ENCODE data around the gene CYP2U1.
"Not testable (repeated sequence)": the region's sequence is repeated elsewhere in the genome, so short reads cannot be mapped to it uniquely, and the experiment has no call there.

Gene CYP2U1

DNA sequence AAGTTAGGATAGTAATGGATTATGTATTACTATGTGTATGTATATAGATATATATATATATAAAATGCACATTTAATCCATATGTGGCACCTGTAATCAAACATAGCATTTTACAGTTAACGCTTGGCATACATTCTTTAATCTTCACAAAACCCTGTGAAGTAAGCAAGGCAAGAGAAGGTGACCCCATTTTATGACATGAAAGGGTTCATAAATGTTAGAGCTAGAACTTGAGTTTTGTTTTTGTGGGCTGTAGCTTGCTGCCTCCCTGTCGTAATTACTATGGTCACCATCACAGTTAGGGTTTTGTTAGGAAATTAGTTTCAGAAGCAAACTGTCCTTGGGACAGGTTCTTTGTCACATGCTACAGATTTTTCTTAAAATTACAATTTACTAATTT is 13.8 kb upstream of the CYP2U1 start:
- no peak for DNase-seq (ENCODE audit: low read depth)

- DNase-seq (ENCODE audit: low read depth): no peak
Observed at GRCh38 chr4:107922486-107923473, 8.6 kb upstream of the CYP2U1 start.

DNA sequence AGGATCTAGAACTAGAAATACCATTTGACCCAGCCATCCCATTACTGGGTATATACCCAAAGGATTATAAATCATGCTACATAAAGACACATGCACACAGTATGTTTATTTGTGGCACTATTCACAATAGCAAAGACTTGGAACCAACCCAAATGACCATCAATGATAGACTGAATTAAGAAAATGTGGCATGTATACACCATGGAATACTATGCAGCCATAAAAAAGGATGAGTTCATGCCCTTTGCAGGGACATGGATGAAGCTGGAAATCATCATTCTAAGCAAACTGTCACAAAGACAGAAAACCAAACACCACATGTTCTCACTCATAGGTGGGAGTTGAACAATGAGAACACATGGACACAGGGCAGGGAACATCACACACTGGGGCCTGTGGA is 5.6 kb upstream of the CYP2U1 start:
- DNase-seq (ENCODE audit: low read depth): not testable (repeated sequence)

- not testable (repeated sequence) for DNase-seq (ENCODE audit: low read depth)
Observed at GRCh38 chr4:107926875-107927274, 4.5 kb upstream of the CYP2U1 start.

DNA sequence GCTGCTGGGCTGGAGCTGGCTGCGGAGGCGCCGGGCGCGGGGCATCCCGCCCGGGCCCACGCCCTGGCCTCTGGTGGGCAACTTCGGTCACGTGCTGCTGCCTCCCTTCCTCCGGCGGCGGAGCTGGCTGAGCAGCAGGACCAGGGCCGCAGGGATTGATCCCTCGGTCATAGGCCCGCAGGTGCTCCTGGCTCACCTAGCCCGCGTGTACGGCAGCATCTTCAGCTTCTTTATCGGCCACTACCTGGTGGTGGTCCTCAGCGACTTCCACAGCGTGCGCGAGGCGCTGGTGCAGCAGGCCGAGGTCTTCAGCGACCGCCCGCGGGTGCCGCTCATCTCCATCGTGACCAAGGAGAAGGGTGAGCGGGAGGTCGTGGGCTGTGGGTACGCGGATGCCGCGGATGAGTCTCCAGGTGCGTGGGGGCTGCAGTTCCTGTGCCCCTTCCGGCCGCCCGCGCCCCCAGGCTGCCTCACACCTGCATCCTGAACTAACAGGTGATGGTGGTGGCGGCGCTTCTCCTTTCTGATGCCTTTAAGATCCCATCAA is 499 bp downstream of the CYP2U1 start:
- no peak for DNase-seq (ENCODE audit: low read depth)

GRCh38 chr4:107935246-107935645 is 3.9 kb downstream of the CYP2U1 start:
- DNase-seq (ENCODE audit: low read depth): peak; percentile 9

DNA sequence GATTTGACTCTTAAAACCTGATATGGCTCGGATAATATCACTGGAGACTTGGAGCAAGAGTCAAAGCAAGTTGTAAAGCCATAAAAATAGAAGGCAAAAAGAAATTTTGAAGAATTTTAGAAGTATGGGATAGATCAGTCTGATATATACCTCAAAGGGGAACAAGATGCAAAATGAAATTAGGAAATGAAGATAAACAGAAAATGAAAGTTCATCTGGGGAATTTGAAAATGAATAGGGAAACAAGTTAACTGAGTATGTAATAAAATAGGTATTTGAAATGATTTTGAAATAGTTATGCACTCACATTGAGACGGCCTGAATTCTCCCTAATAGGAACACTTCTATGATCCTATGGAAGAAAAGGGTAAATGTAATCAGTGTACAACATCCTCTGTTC is 5.7 kb downstream of the CYP2U1 start:
- no peak for DNase-seq (ENCODE audit: low read depth)

GRCh38 chr4:107939307-107939706 is 8.0 kb downstream of the CYP2U1 start:
- DNase-seq (ENCODE audit: low read depth): peak; percentile 59

- no peak for DNase-seq (ENCODE audit: low read depth)
Observed at GRCh38 chr4:107945809-107946208, 14.5 kb downstream of the CYP2U1 start.

- peak; percentile 7 for DNase-seq (ENCODE audit: low read depth)
Observed at GRCh38 chr4:107950746-107951540, 19.6 kb downstream of the CYP2U1 start.

GRCh38 chr4:107951551-107951950 is 20.2 kb downstream of the CYP2U1 start:
- DNase-seq (ENCODE audit: low read depth): peak; percentile 90

DNA sequence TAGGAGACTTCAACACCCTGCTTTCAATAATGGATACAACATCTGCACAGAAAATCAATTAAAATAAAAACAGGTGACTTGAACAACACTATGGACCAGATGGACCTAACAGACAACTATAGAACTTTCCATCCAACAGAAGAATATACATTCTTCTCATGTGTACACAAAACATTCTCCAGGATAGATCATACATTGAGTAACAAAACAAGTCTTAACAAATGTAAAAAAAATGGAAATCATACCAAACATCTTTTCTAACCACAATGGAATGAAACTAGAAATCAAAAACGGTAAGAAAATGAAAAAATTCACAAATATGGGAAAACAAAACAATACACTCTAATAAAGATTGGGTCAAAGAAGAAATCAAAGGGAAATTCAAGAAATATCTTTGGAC is 24.7 kb downstream of the CYP2U1 start:
- no peak for DNase-seq (ENCODE audit: low read depth)

DNA sequence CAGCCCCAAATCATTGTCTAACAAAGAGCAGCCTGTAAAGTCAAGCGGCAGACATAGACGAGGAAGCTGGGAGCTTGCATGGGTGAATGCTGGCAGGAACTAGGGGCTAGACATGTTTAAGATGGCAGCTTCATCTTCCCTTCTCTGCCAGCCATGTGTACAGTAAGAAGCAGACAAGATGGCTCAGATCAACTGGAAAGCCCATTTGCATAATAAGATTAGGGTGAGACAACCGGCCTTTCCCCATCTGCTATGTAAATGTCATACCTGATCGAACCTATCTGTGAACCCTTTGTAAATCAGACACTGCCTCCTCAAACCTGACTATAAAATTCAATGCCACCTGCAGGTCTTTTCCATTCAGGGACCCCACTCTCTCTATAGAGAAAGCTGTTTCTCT is 35.6 kb downstream of the CYP2U1 start:
- DNase-seq (ENCODE audit: low read depth): no peak

DNA sequence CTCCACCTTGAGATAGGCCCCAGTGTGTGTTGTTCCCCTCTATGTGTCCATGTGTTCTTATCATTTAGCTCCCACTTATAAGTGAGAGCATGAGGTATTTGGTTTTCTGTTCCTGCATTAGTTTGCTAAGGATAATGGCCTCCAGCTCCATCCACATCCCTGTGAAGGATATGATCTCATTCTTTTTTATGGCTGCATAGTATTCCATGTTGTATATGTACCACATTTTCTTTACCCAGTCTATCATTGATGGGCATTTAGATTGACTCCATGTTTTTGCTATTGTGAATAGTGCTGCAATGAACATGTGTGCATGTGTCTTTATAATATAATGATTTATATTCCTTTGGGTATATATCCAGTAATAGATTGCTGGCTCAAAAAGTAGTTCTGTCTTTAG is 36.2 kb downstream of the CYP2U1 start:
- not testable (repeated sequence) for DNase-seq (ENCODE audit: low read depth)

DNA sequence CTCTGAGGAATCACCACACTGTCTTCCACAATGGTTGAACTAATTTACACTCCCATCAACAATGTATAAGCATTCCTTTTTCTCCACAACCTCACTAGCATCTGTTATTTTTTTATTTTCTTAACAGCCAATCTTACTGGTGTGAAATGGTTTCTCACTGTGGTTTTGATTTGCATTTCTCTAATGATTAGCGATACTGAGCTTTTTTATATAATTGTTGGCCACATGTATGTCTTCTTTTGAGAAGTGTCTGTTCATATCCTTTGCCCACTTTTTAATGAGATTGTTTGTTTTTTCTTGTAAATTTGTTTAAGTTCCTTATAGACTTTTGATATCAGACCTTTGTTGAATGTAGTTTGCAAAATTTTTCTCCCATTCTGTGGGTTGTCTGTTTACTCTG is 36.6 kb downstream of the CYP2U1 start:
- not testable (repeated sequence) for DNase-seq (ENCODE audit: low read depth)

GRCh38 chr4:107970063-107970798 is 38.9 kb downstream of the CYP2U1 start:
- DNase-seq (ENCODE audit: low read depth): no peak

- no peak for DNase-seq (ENCODE audit: low read depth)
Observed at GRCh38 chr4:107972605-107973004, 41.3 kb downstream of the CYP2U1 start.

GRCh38 chr4:107974523-107974922 is 43.2 kb downstream of the CYP2U1 start:
- no peak for DNase-seq (ENCODE audit: low read depth)

DNA sequence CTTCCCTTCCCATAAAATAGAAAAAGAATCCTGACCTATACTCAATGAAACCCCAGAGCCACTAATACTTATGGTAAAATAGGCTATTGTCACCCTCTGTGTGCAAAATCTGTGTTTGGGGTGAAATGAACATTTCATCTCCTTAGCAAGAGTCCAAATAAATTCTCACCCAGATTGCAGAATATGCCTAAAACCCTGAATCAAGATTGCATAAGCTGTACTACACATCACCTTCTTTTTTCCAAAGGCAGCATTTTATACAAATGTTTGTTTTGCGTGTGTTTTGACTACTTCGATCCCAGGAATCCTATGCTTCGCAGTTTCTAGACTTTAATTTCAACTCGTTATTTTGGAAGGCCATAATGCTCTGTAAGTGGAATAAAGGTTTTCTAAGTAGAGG is 46.1 kb downstream of the CYP2U1 start:
- DNase-seq (ENCODE audit: low read depth): no peak

DNA sequence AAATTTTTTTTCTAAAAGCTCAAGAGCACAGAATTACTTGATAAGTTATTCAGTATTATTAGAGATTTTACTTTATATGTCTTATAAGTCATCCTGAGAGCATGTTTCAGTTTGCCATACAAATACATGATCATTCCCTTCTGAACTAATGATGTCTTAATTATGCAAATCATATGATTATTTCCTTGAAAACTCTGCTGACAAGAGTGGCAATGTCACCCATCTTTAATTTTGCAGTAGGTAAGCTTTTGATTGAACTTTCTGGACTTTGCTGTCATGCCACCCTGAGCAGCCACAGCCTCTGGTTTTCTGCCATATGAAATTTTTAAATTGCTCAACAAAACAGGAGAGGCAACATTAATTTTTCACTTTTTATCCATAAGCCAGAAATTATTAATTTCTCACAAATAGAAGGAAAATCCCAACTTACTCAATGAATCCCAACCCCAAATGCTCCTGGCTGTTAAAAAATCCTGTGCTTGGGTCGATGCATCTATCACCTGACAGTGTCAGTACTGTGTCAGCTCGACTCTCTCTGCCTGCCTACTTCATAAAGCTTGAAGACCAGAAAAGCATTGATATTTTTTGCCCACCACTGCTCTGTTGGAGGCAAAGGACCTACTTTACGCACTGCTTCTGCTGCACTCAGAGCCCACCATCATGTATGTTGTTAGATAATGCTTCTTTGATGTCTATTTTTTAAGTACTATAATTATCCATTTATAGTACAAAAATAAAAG is 46.8 kb downstream of the CYP2U1 start:
- no peak for DNase-seq (ENCODE audit: low read depth)
